Stimulated activated CD8-positive, alpha-beta memory T cell treated with anti-CD3 and anti-CD28 coated beads, Interleukin-12 subunit alpha, Interleukin-12 subunit beta, amount 100 ng/mL, for 1 hour (primary cell): Measurements from ENCODE around the gene ZNF280C.
A peak's percentile ranks its signal among the peaks of the same experiment; 100 is the strongest.

Experiments used
- DNase-seq: peaks from one replicate; pipeline ENCODE4 v3.0.0-alpha.2; 2020; ENCODE audit warnings: low read depth

ZNF280C gene

GRCh38 chrX:130176942-130177341, 91.8 kb downstream of the ZNF280C start:
- DNase-seq, result no peak

DNA sequence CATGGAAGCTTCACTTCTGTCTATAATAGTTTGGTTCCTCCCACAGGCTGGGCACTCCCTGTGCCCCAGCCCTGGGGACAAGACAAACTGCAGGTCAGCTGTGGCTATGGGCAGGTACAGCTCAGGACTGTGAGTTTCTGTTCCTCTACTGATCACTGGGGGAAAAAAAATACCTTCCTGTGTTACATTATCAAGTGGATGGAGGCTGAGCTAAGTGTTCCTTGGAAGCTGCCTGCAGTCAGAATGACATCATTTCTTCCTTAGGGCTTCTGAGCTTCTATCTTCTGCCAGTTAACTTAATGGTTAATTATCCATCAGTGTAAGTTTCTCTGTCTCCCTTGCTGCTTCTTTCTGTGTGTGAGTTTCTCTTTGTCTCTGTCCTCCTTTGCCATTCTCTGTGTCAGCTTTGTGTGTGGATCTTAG, 92.3 kb downstream of the ZNF280C start:
- no peak for DNase-seq

- no peak for DNase-seq
Measured at GRCh38 chrX:130174937-130175336, 93.8 kb downstream of the ZNF280C start.

DNA sequence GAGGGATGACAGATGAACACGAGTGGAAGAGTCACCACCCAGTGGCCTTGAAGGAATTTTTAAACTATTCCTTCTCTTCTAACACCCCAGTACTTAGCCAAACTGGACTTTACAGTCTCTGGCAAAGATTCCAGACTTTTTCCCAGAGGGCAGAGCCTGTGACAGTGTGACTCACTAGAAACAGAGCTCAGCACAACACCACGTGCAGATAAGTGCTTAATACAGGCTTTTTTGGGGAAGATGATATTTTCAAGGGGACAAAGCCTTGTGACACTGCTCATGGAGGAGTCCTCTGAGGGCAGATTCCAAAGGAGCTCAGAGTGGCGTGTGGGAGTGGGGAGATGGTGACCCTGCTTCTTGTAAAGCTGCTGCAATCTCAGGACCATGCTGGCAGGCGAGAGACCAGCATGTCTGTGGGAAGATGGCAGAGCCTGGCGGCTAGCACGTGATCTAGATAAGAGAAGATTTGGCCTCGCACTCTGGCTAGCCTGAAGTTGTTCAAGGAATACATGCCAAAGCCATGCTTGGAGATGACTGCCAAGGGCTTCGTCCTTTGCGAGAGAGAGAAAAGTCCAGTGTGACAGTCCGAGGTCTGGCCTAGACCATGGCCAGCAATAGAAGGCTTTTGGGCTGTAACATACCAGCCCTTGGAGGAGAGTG, 94.5 kb downstream of the ZNF280C start:
- DNase-seq, result no peak

DNA sequence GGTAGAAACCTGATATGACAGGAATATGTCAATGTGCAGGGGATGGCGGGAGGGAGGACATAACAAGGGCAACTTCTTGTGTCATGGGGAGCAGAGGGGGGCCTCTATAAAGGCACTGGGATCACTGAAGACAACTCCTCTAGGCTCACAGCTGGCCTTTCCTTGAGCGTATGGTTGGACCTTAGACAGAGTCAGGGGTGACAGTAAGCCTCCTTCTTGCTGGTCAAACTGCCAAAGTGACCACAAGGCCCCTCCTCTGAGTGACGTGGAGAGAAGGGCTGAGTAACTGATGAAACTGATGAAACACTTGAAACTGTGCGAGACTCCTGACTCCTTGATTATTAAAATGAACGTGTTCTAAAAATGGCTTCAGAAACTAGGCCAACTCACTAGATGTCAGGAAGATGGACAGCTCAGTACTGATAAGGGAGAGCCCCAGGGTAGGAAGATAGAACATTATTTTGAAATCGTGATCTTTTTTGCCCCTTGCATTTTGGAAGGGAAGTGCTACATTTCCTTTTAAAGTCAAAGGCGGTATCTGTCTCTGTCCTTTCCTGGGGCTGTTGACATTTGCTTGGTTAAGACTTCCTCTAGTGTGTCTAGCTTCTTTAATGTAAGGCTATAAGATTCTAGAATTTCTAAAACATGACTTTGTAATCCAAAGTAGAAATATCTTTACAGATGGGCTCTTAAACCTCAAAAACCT, 95.4 kb downstream of the ZNF280C start:
- no peak for DNase-seq

GRCh38 chrX:130172127-130172845, 96.4 kb downstream of the ZNF280C start:
- no peak for DNase-seq

- DNase-seq, result peak; percentile 17
Measured at GRCh38 chrX:130171446-130172126, 97.1 kb downstream of the ZNF280C start, which contains the start of gene RAB33A. TSS of gene RAB33A (plus strand) at chrX:130171962. CDS start at chrX:130172063, 101 bp downstream.

GRCh38 chrX:130170752-130171445, 97.8 kb downstream of the ZNF280C start:
- peak; percentile 20 for DNase-seq

- DNase-seq, result no peak
Measured at GRCh38 chrX:130167040-130167439, 101.7 kb downstream of the ZNF280C start.

DNA sequence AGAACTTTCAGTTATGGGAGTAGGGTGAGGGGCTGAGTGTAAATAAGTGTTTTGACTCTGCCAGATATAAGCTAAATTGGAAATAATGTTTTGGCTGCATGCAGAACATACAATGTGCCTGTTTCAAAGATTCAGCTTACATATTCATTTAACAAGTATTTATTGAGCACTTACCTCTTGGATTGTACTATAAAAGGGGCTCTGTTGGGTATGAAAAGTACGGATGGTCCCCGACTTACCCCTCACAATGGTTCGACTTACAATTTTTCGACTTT, 102.3 kb downstream of the ZNF280C start:
- DNase-seq, result no peak

- DNase-seq, result peak; percentile 73
Measured at GRCh38 chrX:130165703-130166502, 102.8 kb downstream of the ZNF280C start, which contains the start of gene AIFM1. TSS of gene AIFM1 (minus strand) at chrX:130165841. CDS start at chrX:130165656, 185 bp downstream.

- DNase-seq, result no peak
Measured at GRCh38 chrX:130165181-130165702, 103.5 kb downstream of the ZNF280C start.

DNA sequence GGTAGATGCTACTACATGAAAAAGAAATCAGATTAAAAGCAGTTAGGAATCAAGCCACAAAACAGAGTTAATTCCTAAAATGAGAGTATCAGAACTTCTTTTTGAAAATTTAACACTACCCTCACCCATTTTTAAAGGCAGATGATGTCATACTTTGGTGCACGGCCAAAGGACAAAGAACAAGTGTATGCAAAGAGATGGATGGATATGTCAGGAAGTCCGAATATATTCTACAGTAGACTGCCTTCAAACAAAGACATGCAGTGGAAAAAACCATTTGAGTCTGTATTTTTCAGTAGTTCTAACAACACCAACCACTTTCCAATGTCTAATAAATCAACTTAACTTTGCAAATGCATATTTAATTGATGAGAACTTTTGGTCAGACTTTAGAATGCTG, 105.3 kb downstream of the ZNF280C start:
- no peak for DNase-seq

DNA sequence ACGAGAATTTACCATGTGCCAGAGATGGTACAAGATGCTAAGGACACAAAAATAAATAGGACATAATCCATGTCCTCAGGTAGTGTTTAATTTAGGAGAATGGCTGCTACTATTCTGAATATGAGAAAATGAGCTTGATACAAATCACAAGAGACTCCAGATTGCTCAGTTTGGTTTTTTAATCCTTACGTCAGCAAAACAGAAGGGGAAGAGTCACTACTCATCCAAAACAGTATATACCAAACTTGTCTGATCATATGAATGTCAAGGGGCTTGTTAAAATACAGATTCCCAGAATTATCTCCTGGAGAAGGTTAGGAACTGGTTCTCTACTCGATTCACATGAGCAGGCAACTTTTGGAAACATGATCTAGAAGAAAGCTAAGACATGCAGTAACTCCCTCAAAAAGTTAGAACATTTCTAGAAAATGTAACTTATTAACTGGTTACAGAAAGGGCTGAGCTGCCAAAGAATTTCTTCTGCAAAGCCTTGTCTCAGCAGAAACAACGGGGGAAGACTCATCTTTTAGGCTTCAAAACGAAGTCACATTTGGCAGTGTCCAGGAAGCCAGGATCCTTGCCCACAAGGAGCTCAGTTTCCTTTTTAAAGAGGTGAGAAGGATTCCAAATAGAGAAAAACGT, 106.5 kb downstream of the ZNF280C start:
- DNase-seq, result no peak

DNA sequence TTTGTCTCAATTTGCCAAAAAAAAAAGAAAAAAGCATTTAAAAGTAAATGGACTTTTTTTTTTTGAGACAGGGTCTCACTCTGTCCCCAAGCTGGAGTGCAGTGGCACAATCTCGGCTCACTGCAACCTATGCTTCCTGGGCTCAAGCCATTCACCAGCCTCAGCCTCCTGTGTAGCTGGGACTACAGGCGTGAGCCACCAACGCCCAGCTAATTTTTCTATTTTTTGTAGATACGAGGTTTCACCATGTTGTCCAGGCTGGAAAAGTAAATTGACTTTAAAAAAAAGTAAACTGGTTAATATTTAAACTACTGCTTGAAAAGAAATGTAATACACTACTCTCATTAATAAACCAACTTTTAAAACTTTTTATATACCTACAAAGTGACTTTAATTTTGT, 108.9 kb downstream of the ZNF280C start:
- no peak for DNase-seq

DNA sequence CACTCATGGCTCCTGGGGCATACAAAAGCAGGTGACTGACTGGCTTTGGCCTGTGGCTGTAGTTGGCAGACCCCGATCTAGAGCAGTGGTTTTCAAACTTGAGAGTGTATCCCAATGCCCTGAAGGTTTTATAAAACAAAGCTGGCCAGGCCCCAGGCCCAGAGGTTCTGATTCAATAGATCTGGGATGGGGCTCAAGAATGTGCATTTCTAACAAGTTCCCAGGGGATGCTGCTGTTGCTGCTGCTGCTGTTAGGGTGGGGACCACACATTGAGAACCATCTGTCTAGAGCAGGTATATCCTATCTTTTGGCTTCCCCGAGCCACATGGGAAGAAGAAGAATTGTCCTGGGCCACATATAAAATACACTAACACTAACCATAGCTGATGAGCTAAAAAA, 110.4 kb downstream of the ZNF280C start:
- no peak for DNase-seq

- DNase-seq, result no peak
Measured at GRCh38 chrX:130155564-130155963, 113.1 kb downstream of the ZNF280C start.
